OCI-LY3 (cell line): ENCODE measurements around the gene ZNF70.

ENCODE experiments used
- CTCF ChIP-seq: fragments of 200-600, 300-600 bp; sonication (generic); IDR thresholded peaks from 2 replicates; pipeline ENCODE4 v1.5.1; 2014; ENCODE audit warnings: antibody characterized with exemption, low read length, low read depth
- EZH2phosphoT487 ChIP-seq: fragments of 200-600 bp; shearing (Covaris generic); IDR thresholded peaks from 2 replicates; pipeline ENCODE4 v1.6.1; 2018; ENCODE audit warnings: antibody characterized with exemption, mixed run types, low read depth

DNA sequence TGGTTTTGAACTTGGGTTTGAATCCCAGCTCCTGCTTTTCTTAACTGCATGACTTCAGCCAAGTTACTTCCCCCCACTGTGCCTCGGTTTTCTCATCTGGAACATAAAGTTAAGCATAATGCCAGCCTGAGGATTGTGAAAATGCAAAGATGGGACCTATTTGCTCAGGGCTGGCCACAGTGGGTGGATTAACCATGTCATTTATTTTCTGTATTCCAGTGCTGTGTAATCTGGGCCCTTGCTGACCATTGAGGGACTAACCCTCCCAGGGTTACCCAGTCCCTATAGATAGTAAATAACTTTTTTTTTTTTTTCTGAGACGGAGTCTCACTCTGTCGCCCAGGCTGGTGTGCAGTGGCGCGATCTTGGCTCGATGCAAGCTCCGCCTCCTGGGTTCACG is 4.8 kb upstream of the ZNF70 start:
- TF ChIP-seq CTCF (no peak), EZH2phosphoT487 (no peak)
